Ishikawa (cell line): ENCODE results near the gene NEK11.

Source experiments
- CEBPB ChIP-seq: IDR thresholded peaks from 2 replicates; pipeline ENCODE4 v1.6.1; 2012
- EGR1 ChIP-seq: IDR thresholded peaks from 2 replicates; pipeline ENCODE4 v1.6.1; 2012
- EP300 ChIP-seq: IDR thresholded peaks from 2 replicates; pipeline ENCODE4 v1.6.1; 2012; ENCODE audit warnings: borderline replicate concordance
- FOXM1 ChIP-seq: IDR thresholded peaks from 2 replicates; pipeline ENCODE4 v1.6.1; 2012; ENCODE audit warnings: low read depth, borderline replicate concordance
- RAD21 ChIP-seq: IDR thresholded peaks from 2 replicates; pipeline ENCODE4 v1.6.1; 2012; ENCODE audit warnings: low read depth
- REST ChIP-seq: IDR thresholded peaks from 2 replicates; pipeline ENCODE4 v1.6.1; 2012; ENCODE audit warnings: low read depth, mild to moderate bottlenecking
- TCF12 ChIP-seq: IDR thresholded peaks from 2 replicates; pipeline ENCODE4 v1.6.1; 2012; ENCODE audit warnings: low read depth
- TEAD4 ChIP-seq: IDR thresholded peaks from 2 replicates; pipeline ENCODE4 v1.6.1; 2012
- YY1 ChIP-seq: IDR thresholded peaks from 2 replicates; pipeline ENCODE4 v1.6.1; 2012; ENCODE audit warnings: low read depth

GRCh38 chr3:131107637-131108433 lies 81.2 kb downstream of the NEK11 start:
- TF ChIP-seq EGR1 (no peak), FOXM1 (no peak), REST (no peak), RAD21 (no peak), TCF12 (no peak), EP300 (no peak), TEAD4 (no peak), CEBPB (no peak), YY1 (no peak)
